Esophagus muscularis mucosa (tissue), 4 donors: ENCODE data around the gene PHF3.

Experiments used
- EP300 ChIP-seq: sonication (generic); formaldehyde crosslinking; IDR thresholded peaks from one replicate; pipeline ENCODE4 v1.6.1; 2017; ENCODE audit warnings: antibody characterized with exemption
- POLR2A ChIP-seq: fragments of 450-650 bp; IDR thresholded peaks from one replicate; pipeline ENCODE4 v1.6.1; 2017; ENCODE audit warnings: antibody characterized with exemption, moderate library complexity, mild to moderate bottlenecking, low read depth
- POLR2AphosphoS5 ChIP-seq, 2 donors: sonication (generic); formaldehyde crosslinking; IDR thresholded peaks; one replicate each; pipeline ENCODE4 v1.6.1; 2017; ENCODE audit warnings: antibody characterized with exemption in 2 of 2
- TF ChIP-seq, protein P1 (sequence below), 3 experiments: fragments of 200-600 bp in 2 of 3; fragments of 450-650 bp in 1 of 3; sonication (generic) in 2 of 3; IDR thresholded peaks; one replicate each; pipeline ENCODE4 v1.5.1; 2017 to 2019; ENCODE audit warnings: antibody characterized with exemption in 3 of 3, mild to moderate bottlenecking in 2 of 3, moderate library complexity in 1 of 3

- TF ChIP-seq, protein P1, sequence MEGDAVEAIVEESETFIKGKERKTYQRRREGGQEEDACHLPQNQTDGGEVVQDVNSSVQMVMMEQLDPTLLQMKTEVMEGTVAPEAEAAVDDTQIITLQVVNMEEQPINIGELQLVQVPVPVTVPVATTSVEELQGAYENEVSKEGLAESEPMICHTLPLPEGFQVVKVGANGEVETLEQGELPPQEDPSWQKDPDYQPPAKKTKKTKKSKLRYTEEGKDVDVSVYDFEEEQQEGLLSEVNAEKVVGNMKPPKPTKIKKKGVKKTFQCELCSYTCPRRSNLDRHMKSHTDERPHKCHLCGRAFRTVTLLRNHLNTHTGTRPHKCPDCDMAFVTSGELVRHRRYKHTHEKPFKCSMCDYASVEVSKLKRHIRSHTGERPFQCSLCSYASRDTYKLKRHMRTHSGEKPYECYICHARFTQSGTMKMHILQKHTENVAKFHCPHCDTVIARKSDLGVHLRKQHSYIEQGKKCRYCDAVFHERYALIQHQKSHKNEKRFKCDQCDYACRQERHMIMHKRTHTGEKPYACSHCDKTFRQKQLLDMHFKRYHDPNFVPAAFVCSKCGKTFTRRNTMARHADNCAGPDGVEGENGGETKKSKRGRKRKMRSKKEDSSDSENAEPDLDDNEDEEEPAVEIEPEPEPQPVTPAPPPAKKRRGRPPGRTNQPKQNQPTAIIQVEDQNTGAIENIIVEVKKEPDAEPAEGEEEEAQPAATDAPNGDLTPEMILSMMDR (IDR thresholded peaks at IDR 0.05) = no peak
- TF ChIP-seq POLR2AphosphoS5 (IDR thresholded peaks at IDR 0.05) = no peak
- TF ChIP-seq POLR2A = no peak
- no peak for TF ChIP-seq EP300
These were observed 109.2 kb downstream of the PHF3 start for GRCh38 chr6:63744810-63745209.
